Caco-2 (cell line): Measurements from ENCODE around the gene SLIT3. TPM values are rescaled to one million over a fixed set of nuclear protein-coding genes. Genes with fewer than 3 reads are reported as not detected.

Experiments
- BruUV-seq: library from RNA; stranded (reverse); fragments of 400-500 nt; replicated peaks from 2 replicates; lab custom pipeline; 2021; lab: Mats Ljungman, UMichigan
- CTCF ChIA-PET: fragments of 300-600 bp; sonication (Branson Sonifier 250); formaldehyde crosslinking; loops from one replicate; lab custom pipeline; 2022; ENCODE audit warnings: antibody characterized with exemption; lab: Charles Lee
- POLR2A ChIA-PET: fragments of 300-600 bp; sonication (Branson Sonifier 250); formaldehyde crosslinking; loops from one replicate; lab custom pipeline; 2022; ENCODE audit warnings: antibody characterized with exemption; lab: Charles Lee
- DNase-seq, 2 experiments: peaks; one replicate each; pipeline versions ENCODE4 v3.0.0 to v3.0.0-alpha.2; 2020 to 2022
- H3K27me3 ChIP-seq: replicated peaks from 2 replicates; pipeline ENCODE4 v1.6.0; 2011; ENCODE audit warnings: low read length; ENCODE audit not compliant: control insufficient read depth, insufficient read depth
- H3K36me3 ChIP-seq: 2 replicates; pipeline ENCODE4 v1.5.1; 2011; ENCODE audit warnings: low read length; ENCODE audit not compliant: control insufficient read depth, insufficient read depth
- H3K4me1 ChIP-seq: fragments of 250-450 bp; sonication (Bioruptor Pico); 2 replicates; pipeline ENCODE4 v1.5.1; 2020; ENCODE audit warnings: mild to moderate bottlenecking
- H3K4me3 ChIP-seq: 2 replicates; pipeline ENCODE4 v1.5.1; 2011; ENCODE audit warnings: low read depth, mild to moderate bottlenecking, control low read depth, low read length
- H3K9me3 ChIP-seq: fragments of 250-450 bp; sonication (Bioruptor Pico); 2 replicates; pipeline ENCODE4 v1.5.1; 2020; ENCODE audit warnings: mild to moderate bottlenecking, moderate library complexity
- H3K27ac Mint-ChIP-seq: one replicate; pipeline ENCODE4 v1.8.0; 2022; ENCODE audit warnings: mixed read lengths; ENCODE audit not compliant: unreplicated experiment
- H3K27me3 Mint-ChIP-seq: one replicate; pipeline ENCODE4 v1.8.0; 2022; ENCODE audit warnings: mixed read lengths; ENCODE audit not compliant: insufficient read depth, unreplicated experiment
- H3K36me3 Mint-ChIP-seq: one replicate; pipeline ENCODE4 v1.8.0; 2022; ENCODE audit warnings: mild to moderate bottlenecking, mixed read lengths; ENCODE audit not compliant: insufficient read depth, unreplicated experiment
- H3K4me1 Mint-ChIP-seq: one replicate; pipeline ENCODE4 v1.8.0; 2022; ENCODE audit warnings: low read depth, mixed read lengths; ENCODE audit not compliant: unreplicated experiment
- H3K4me3 Mint-ChIP-seq: one replicate; pipeline ENCODE4 v1.8.0; 2022; ENCODE audit warnings: mild to moderate bottlenecking, moderate library complexity, mixed read lengths; ENCODE audit not compliant: unreplicated experiment
- H3K9me3 Mint-ChIP-seq: one replicate; pipeline ENCODE4 v1.8.0; 2022; ENCODE audit warnings: mixed read lengths; ENCODE audit not compliant: unreplicated experiment
- CTCF ChIP-seq, 2 experiments: fragments of 200-600 bp in 1 of 2; IDR thresholded peaks; 1 replicate in 1 of 2; 2 replicates in 1 of 2; pipeline versions ENCODE4 v1.5.1 to v1.8.0; 2011 to 2022; ENCODE audit warnings: antibody characterized with exemption in 1 of 2, control low read depth in 1 of 2, inconsistent platforms in 1 of 2, low read depth in 1 of 2, low read length in 1 of 2, mild to moderate bottlenecking in 1 of 2, moderate library complexity in 1 of 2; ENCODE audit not compliant: insufficient read depth in 1 of 2, severe bottlenecking in 1 of 2, unreplicated experiment in 1 of 2
- intact Hi-C: fragments of 100-400 bp; cut with micrococcal nuclease; formaldehyde crosslinking; loops from one replicate; pipeline ENCODE4 v1.10.0; 2022; ENCODE audit not compliant: unreplicated experiment
- total RNA-seq: library from RNA; stranded (reverse); gene quantifications from 2 replicates; pipeline ENCODE4 v1.2.3, GENCODE V29; 2022

SLIT3 gene
- total RNA-seq, 1 experiment from 2014 or later = 2.1 TPM

- BruUV-seq = no TSS peak
- Histone ChIP-seq H3K27me3 (no peaks in the 10 kb centered on the region), H3K4me3 (no peak overlapping the region), H3K9me3 (no peaks in the 10 kb centered on the region), H3K4me1 (no peaks in the 10 kb centered on the region), H3K36me3 (no peaks in the 10 kb centered on the region)
- TF ChIP-seq CTCF (IDR thresholded peaks at IDR 0.05; ENCODE audit: insufficient read depth in 1 of 2, low read depth in 1 of 2, low read length in 1 of 2, severe bottlenecking in 1 of 2, unreplicated experiment in 1 of 2) = no peak
- Mint-ChIP-seq H3K9me3 (no peaks in the 10 kb centered on the region), H3K27me3 (no peaks in the 10 kb centered on the region), H3K4me1 (no peaks in the 10 kb centered on the region), H3K36me3 (no peaks in the 10 kb centered on the region), H3K4me3 (no peak overlapping the region), H3K27ac (no peak overlapping the region)
- ChIA-PET CTCF (no interaction called here), POLR2A (no interaction called here)
- intact Hi-C loops = no loop called here
- no peak for DNase-seq
Observed at GRCh38 chr5:169036079-169036805, 264.7 kb downstream of the SLIT3 start.

GRCh38 chr5:169029661-169030274 is 271.2 kb downstream of the SLIT3 start:
- Mint-ChIP-seq H3K4me3 (no peak overlapping the region), H3K9me3 (no peaks in the 10 kb centered on the region), H3K4me1 (no peaks in the 10 kb centered on the region), H3K36me3 (no peaks in the 10 kb centered on the region), H3K27ac (no peak overlapping the region), H3K27me3 (no peaks in the 10 kb centered on the region)
- intact Hi-C loops = no loop called here
- ChIA-PET POLR2A (no interaction called here), CTCF (no interaction called here)
- no TSS peak for BruUV-seq
- H3K9me3 ChIP-seq = no peaks in the 10 kb centered on the region
- no peaks in the 10 kb centered on the region for H3K36me3 ChIP-seq
- no peaks in the 10 kb centered on the region for H3K4me1 ChIP-seq
- DNase-seq = no peak
- TF ChIP-seq CTCF (IDR thresholded peaks at IDR 0.05; ENCODE audit: insufficient read depth in 1 of 2, low read depth in 1 of 2, low read length in 1 of 2, severe bottlenecking in 1 of 2, unreplicated experiment in 1 of 2) = no peak
- H3K4me3 ChIP-seq = no peak overlapping the region
- H3K27me3 ChIP-seq = no peaks in the 10 kb centered on the region

GRCh38 chr5:169029037-169029436 is 271.9 kb downstream of the SLIT3 start:
- BruUV-seq = no TSS peak
- no peaks in the 10 kb centered on the region for H3K9me3 ChIP-seq
- no peaks in the 10 kb centered on the region for H3K27me3 ChIP-seq
- no peak overlapping the region for H3K4me3 ChIP-seq
- Mint-ChIP-seq H3K4me3 (no peak overlapping the region), H3K27ac (no peak overlapping the region), H3K36me3 (no peaks in the 10 kb centered on the region), H3K4me1 (no peaks in the 10 kb centered on the region), H3K9me3 (no peaks in the 10 kb centered on the region), H3K27me3 (no peaks in the 10 kb centered on the region)
- no peak for TF ChIP-seq CTCF (IDR thresholded peaks at IDR 0.05; ENCODE audit: insufficient read depth in 1 of 2, low read depth in 1 of 2, low read length in 1 of 2, severe bottlenecking in 1 of 2, unreplicated experiment in 1 of 2)
- POLR2A ChIA-PET = no interaction called here
- CTCF ChIA-PET = no interaction called here
- H3K4me1 ChIP-seq = no peaks in the 10 kb centered on the region
- no peak for DNase-seq
- H3K36me3 ChIP-seq = no peaks in the 10 kb centered on the region
- intact Hi-C loops = no loop called here
